ENCODE measurements around the gene SVOPL. TPM values are rescaled to one million over a fixed set of nuclear protein-coding genes. Genes with fewer than 3 reads are reported as not detected.

Gene SVOPL
- total RNA-seq, 1 donor from 2014 or later, result not detected

GRCh38 chr7:138568655-138569054 is 132.5 kb downstream of the SVOPL start:
- H3K4me1 Mint-ChIP-seq (ENCODE audit: unreplicated experiment), result no peaks in the 10 kb centered on the region
- H3K4me3 Mint-ChIP-seq (ENCODE audit: unreplicated experiment), result no peak overlapping the region
- peaks cover 72% of the 10 kb centered on the region for H3K36me3 Mint-ChIP-seq (ENCODE audit: unreplicated experiment)
- no peak for TF ChIP-seq CTCF (IDR thresholded peaks at IDR 0.05)
- no peak overlapping the region for H3K27ac Mint-ChIP-seq (ENCODE audit: unreplicated experiment)
- no peaks in the 10 kb centered on the region for H3K27me3 Mint-ChIP-seq (ENCODE audit: unreplicated experiment)
- DNase-seq (ENCODE audit: extremely low spot score, unreplicated experiment), result no peak
- H3K9me3 Mint-ChIP-seq (ENCODE audit: unreplicated experiment), result peaks cover 29% of the 10 kb centered on the region

GRCh38 chr7:138565451-138566114 is 135.6 kb downstream of the SVOPL start:
- no peak for TF ChIP-seq CTCF (IDR thresholded peaks at IDR 0.05)
- Mint-ChIP-seq H3K4me1 (ENCODE audit: unreplicated experiment) (no peaks in the 10 kb centered on the region), H3K36me3 (ENCODE audit: unreplicated experiment) (peaks cover 76% of the 10 kb centered on the region), H3K9me3 (ENCODE audit: unreplicated experiment) (peaks cover 39% of the 10 kb centered on the region), H3K4me3 (ENCODE audit: unreplicated experiment) (no peak overlapping the region), H3K27me3 (ENCODE audit: unreplicated experiment) (no peaks in the 10 kb centered on the region), H3K27ac (ENCODE audit: unreplicated experiment) (no peak overlapping the region)
- no peak for DNase-seq (ENCODE audit: extremely low spot score, unreplicated experiment)

GRCh38 chr7:138565071-138565450 is 136.1 kb downstream of the SVOPL start:
- no peak for DNase-seq (ENCODE audit: extremely low spot score, unreplicated experiment)
- Mint-ChIP-seq H3K4me1 (ENCODE audit: unreplicated experiment) (no peaks in the 10 kb centered on the region), H3K27me3 (ENCODE audit: unreplicated experiment) (no peaks in the 10 kb centered on the region), H3K9me3 (ENCODE audit: unreplicated experiment) (peaks cover 43% of the 10 kb centered on the region), H3K27ac (ENCODE audit: unreplicated experiment) (no peak overlapping the region), H3K36me3 (ENCODE audit: unreplicated experiment) (peaks cover 75% of the 10 kb centered on the region), H3K4me3 (ENCODE audit: unreplicated experiment) (no peak overlapping the region)
- no peak for TF ChIP-seq CTCF (IDR thresholded peaks at IDR 0.05)

GRCh38 chr7:138564365-138564764 is 136.8 kb downstream of the SVOPL start:
- Mint-ChIP-seq H3K4me3 (ENCODE audit: unreplicated experiment) (no peak overlapping the region), H3K27me3 (ENCODE audit: unreplicated experiment) (no peaks in the 10 kb centered on the region), H3K9me3 (ENCODE audit: unreplicated experiment) (peaks cover 45% of the 10 kb centered on the region), H3K27ac (ENCODE audit: unreplicated experiment) (no peak overlapping the region), H3K36me3 (ENCODE audit: unreplicated experiment) (peaks cover 73% of the 10 kb centered on the region), H3K4me1 (ENCODE audit: unreplicated experiment) (no peaks in the 10 kb centered on the region)
- DNase-seq (ENCODE audit: extremely low spot score, unreplicated experiment), result no peak
- TF ChIP-seq CTCF (IDR thresholded peaks at IDR 0.05), result no peak

- H3K4me1 Mint-ChIP-seq (ENCODE audit: unreplicated experiment), result no peaks in the 10 kb centered on the region
- H3K9me3 Mint-ChIP-seq (ENCODE audit: unreplicated experiment), result peaks cover 49% of the 10 kb centered on the region
- H3K36me3 Mint-ChIP-seq (ENCODE audit: unreplicated experiment), result peaks cover 73% of the 10 kb centered on the region
- no peak for TF ChIP-seq CTCF (IDR thresholded peaks at IDR 0.05)
- no peak overlapping the region for H3K27ac Mint-ChIP-seq (ENCODE audit: unreplicated experiment)
- no peak for DNase-seq (ENCODE audit: extremely low spot score, unreplicated experiment)
- H3K4me3 Mint-ChIP-seq (ENCODE audit: unreplicated experiment), result no peak overlapping the region
- H3K27me3 Mint-ChIP-seq (ENCODE audit: unreplicated experiment), result no peaks in the 10 kb centered on the region
These were observed 137.4 kb downstream of the SVOPL start for GRCh38 chr7:138563808-138564207.
